Caco-2 (cell line): ENCODE results near the gene ELAVL1. TPM values are rescaled to one million over a fixed set of nuclear protein-coding genes. Genes with fewer than 3 reads are reported as not detected.

ENCODE experiments used
- BruUV-seq: library from RNA; stranded (reverse); fragments of 400-500 nt; replicated peaks from 2 replicates; lab custom pipeline; 2021; lab: Mats Ljungman, UMichigan
- CTCF ChIA-PET: fragments of 300-600 bp; sonication (Branson Sonifier 250); formaldehyde crosslinking; loops from one replicate; lab custom pipeline; 2022; ENCODE audit warnings: antibody characterized with exemption; lab: Charles Lee
- POLR2A ChIA-PET: fragments of 300-600 bp; sonication (Branson Sonifier 250); formaldehyde crosslinking; loops from one replicate; lab custom pipeline; 2022; ENCODE audit warnings: antibody characterized with exemption; lab: Charles Lee
- DNase-seq, 2 experiments: peaks; one replicate each; pipeline versions ENCODE4 v3.0.0 to v3.0.0-alpha.2; 2020 to 2022
- H3K27me3 ChIP-seq: replicated peaks from 2 replicates; pipeline ENCODE4 v1.6.0; 2011; ENCODE audit warnings: low read length; ENCODE audit not compliant: control insufficient read depth, insufficient read depth
- H3K36me3 ChIP-seq: 2 replicates; pipeline ENCODE4 v1.5.1; 2011; ENCODE audit warnings: low read length; ENCODE audit not compliant: control insufficient read depth, insufficient read depth
- H3K4me1 ChIP-seq: fragments of 250-450 bp; sonication (Bioruptor Pico); 2 replicates; pipeline ENCODE4 v1.5.1; 2020; ENCODE audit warnings: mild to moderate bottlenecking
- H3K4me3 ChIP-seq: 2 replicates; pipeline ENCODE4 v1.5.1; 2011; ENCODE audit warnings: low read depth, mild to moderate bottlenecking, control low read depth, low read length
- H3K9me3 ChIP-seq: fragments of 250-450 bp; sonication (Bioruptor Pico); 2 replicates; pipeline ENCODE4 v1.5.1; 2020; ENCODE audit warnings: mild to moderate bottlenecking, moderate library complexity
- H3K27ac Mint-ChIP-seq: one replicate; pipeline ENCODE4 v1.8.0; 2022; ENCODE audit warnings: mixed read lengths; ENCODE audit not compliant: unreplicated experiment
- H3K27me3 Mint-ChIP-seq: one replicate; pipeline ENCODE4 v1.8.0; 2022; ENCODE audit warnings: mixed read lengths; ENCODE audit not compliant: insufficient read depth, unreplicated experiment
- H3K36me3 Mint-ChIP-seq: one replicate; pipeline ENCODE4 v1.8.0; 2022; ENCODE audit warnings: mild to moderate bottlenecking, mixed read lengths; ENCODE audit not compliant: insufficient read depth, unreplicated experiment
- H3K4me1 Mint-ChIP-seq: one replicate; pipeline ENCODE4 v1.8.0; 2022; ENCODE audit warnings: low read depth, mixed read lengths; ENCODE audit not compliant: unreplicated experiment
- H3K4me3 Mint-ChIP-seq: one replicate; pipeline ENCODE4 v1.8.0; 2022; ENCODE audit warnings: mild to moderate bottlenecking, moderate library complexity, mixed read lengths; ENCODE audit not compliant: unreplicated experiment
- H3K9me3 Mint-ChIP-seq: one replicate; pipeline ENCODE4 v1.8.0; 2022; ENCODE audit warnings: mixed read lengths; ENCODE audit not compliant: unreplicated experiment
- CTCF ChIP-seq, 2 experiments: fragments of 200-600 bp in 1 of 2; IDR thresholded peaks; 1 replicate in 1 of 2; 2 replicates in 1 of 2; pipeline versions ENCODE4 v1.5.1 to v1.8.0; 2011 to 2022; ENCODE audit warnings: antibody characterized with exemption in 1 of 2, control low read depth in 1 of 2, inconsistent platforms in 1 of 2, low read depth in 1 of 2, low read length in 1 of 2, mild to moderate bottlenecking in 1 of 2, moderate library complexity in 1 of 2; ENCODE audit not compliant: insufficient read depth in 1 of 2, severe bottlenecking in 1 of 2, unreplicated experiment in 1 of 2
- intact Hi-C: fragments of 100-400 bp; cut with micrococcal nuclease; formaldehyde crosslinking; loops from one replicate; pipeline ENCODE4 v1.10.0; 2022; ENCODE audit not compliant: unreplicated experiment
- total RNA-seq: library from RNA; stranded (reverse); gene quantifications from 2 replicates; pipeline ENCODE4 v1.2.3, GENCODE V29; 2022

Gene ELAVL1
- total RNA-seq, 1 experiment from 2014 or later: 117 TPM

DNA sequence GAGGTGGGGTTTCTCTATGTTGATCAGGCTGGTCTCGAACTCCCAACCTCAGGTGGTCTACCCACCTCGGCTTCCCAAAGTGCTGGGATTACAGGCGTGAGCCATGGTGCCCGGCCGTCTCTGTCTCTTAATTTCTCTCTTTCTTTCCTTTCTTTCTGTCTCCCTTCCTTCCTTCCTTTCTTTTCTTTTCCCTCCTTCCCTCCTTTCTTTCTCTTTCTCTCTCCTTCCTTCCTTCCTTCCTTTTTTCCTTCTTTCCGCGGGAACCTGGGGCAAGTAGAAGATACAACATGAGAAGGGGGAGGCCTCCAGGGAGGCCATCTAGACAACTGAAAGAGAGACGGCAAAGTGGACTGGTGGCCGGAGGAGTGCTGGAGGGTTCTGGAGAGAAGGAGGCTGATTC, 15.2 kb upstream of the ELAVL1 start:
- ChIA-PET CTCF (no interaction called here), POLR2A (no interaction called here)
- intact Hi-C loops: no loop called here
- no peak for TF ChIP-seq CTCF (IDR thresholded peaks at IDR 0.05; ENCODE audit: insufficient read depth in 1 of 2, low read depth in 1 of 2, low read length in 1 of 2, severe bottlenecking in 1 of 2, unreplicated experiment in 1 of 2)
- H3K27me3 ChIP-seq: no peaks in the 10 kb centered on the region
- Mint-ChIP-seq H3K27me3 (no peaks in the 10 kb centered on the region), H3K4me3 (no peak overlapping the region), H3K4me1 (peaks cover 12% of the 10 kb centered on the region), H3K9me3 (no peaks in the 10 kb centered on the region), H3K27ac (no peak overlapping the region), H3K36me3 (peaks cover 14% of the 10 kb centered on the region)
- no TSS peak for BruUV-seq
- no peaks in the 10 kb centered on the region for H3K36me3 ChIP-seq
- no peak for DNase-seq
- H3K4me3 ChIP-seq: no peak overlapping the region
- no peaks in the 10 kb centered on the region for H3K9me3 ChIP-seq
- H3K4me1 ChIP-seq: peaks cover 13% of the 10 kb centered on the region

DNA sequence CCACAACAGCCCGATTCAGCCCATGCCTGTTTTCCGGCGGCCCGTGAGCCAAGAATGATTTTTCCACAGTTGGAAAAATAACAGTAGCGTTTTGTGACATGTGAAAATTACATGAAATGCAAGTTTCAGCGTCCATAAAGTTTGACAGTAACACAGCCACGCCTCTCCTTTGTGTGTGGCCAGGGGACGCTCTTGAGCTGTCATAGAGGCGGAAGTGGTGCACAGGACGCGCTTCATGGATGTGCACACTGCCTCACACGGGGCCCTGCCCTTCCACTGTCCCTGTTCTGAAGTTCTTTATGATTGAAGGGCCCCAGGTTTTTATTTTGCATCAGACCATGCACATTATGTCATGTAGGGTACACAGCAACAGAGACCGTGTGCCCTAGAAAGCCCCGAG, 12.4 kb upstream of the ELAVL1 start:
- Mint-ChIP-seq H3K27me3 (no peaks in the 10 kb centered on the region), H3K36me3 (peaks cover 14% of the 10 kb centered on the region), H3K4me1 (peaks cover 8% of the 10 kb centered on the region), H3K9me3 (no peaks in the 10 kb centered on the region), H3K4me3 (no peak overlapping the region), H3K27ac (peak overlapping the region; percentile 28)
- DNase-seq: no peak
- Histone ChIP-seq H3K4me1 (0 out of 2 replicates have a peak, but pooled peaks cover 6% of the 10 kb centered on the region), H3K4me3 (no peak overlapping the region), H3K36me3 (no peaks in the 10 kb centered on the region), H3K9me3 (no peaks in the 10 kb centered on the region), H3K27me3 (no peaks in the 10 kb centered on the region)
- intact Hi-C loops: no loop called here
- POLR2A ChIA-PET: no interaction called here
- no TSS peak for BruUV-seq
- CTCF ChIA-PET: no interaction called here
- peak; percentile 31 to 50 for TF ChIP-seq CTCF (IDR thresholded peaks at IDR 0.05; ENCODE audit: insufficient read depth in 1 of 2, low read depth in 1 of 2, low read length in 1 of 2, severe bottlenecking in 1 of 2, unreplicated experiment in 1 of 2)

GRCh38 chr19:8004723-8005513, 523 bp downstream of the ELAVL1 start:
- peak overlapping the region; percentile 71 for H3K4me3 ChIP-seq
- ChIA-PET CTCF (interaction anchor here (0.6 to 1.8 kb wide), 4 partner anchors 24 to 149 kb away, joined by 3 to 9 read pairs (median 6); no protein-coding TSS in a partner anchor), POLR2A (interaction anchor here (1.3 to 1.9 kb wide), 2 partner anchors 24 to 85 kb away, joined by 4 to 11 read pairs; partner anchors contain the start of gene SNAPC2)
- intact Hi-C loops: no loop called here
- Mint-ChIP-seq H3K9me3 (no peaks in the 10 kb centered on the region), H3K27ac (peak overlapping the region; percentile 16), H3K27me3 (no peaks in the 10 kb centered on the region), H3K36me3 (peaks cover 20% of the 10 kb centered on the region), H3K4me3 (peak overlapping the region; percentile 83), H3K4me1 (peaks cover 18% of the 10 kb centered on the region)
- H3K9me3 ChIP-seq: no peaks in the 10 kb centered on the region
- no TSS peak for BruUV-seq
- DNase-seq: peak in 1 of 2 experiments; percentile 34
- H3K27me3 ChIP-seq: no peaks in the 10 kb centered on the region
- peaks cover 12% of the 10 kb centered on the region; the same call in 1 of the 2 replicates for H3K4me1 ChIP-seq
- TF ChIP-seq CTCF (IDR thresholded peaks at IDR 0.05; ENCODE audit: insufficient read depth in 1 of 2, low read depth in 1 of 2, low read length in 1 of 2, severe bottlenecking in 1 of 2, unreplicated experiment in 1 of 2): no peak
- no peaks in the 10 kb centered on the region; the same call in 1 of the 2 replicates for H3K36me3 ChIP-seq
